ENCODE results near the gene EIF3I. TPM values are rescaled to one million over a fixed set of nuclear protein-coding genes. Genes with fewer than 3 reads are reported as not detected.

EIF3I gene
- total RNA-seq, 1 experiment from 2014 or later = 259 TPM

DNA sequence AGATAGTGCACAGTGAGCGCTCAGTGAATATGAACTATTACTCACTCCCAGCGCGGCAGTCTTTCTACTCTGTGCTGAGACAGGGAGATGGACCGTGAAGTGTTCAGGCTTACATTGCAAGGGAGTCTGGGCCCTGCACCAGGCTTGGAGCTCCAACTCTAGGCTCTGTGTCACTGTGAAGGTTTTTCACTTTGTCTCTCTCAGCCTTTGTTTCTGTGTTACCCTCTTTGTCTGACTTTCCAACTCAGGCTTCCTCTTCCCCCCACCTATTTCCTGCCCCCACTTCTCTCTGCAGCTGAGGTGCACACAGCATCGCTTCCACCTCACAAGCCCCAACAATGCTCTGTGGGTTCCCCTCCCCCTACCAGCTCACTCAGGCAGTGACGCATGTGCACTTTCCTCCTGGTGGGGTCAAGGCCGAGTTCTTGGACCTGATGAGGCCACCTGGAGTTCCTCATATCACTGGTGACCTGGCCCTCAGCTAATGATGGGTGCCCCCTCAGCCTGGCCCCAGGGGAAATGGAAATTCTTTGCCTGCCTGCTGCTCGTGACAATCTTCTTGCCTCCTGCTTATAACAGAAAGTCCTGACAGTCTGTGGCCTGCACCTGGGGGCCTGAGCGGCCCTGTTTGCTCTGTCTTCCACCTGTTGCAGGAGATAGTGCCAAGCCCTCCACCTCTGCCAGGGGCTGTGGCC lies 27.8 kb downstream of the EIF3I start:
- ChIA-PET POLR2A (no interaction called here), CTCF (interaction anchor here (0.6 to 2.6 kb wide), 4 partner anchors 10 to 34 kb away, joined by 4 to 14 read pairs (median 7); no protein-coding TSS in a partner anchor)
- Mint-ChIP-seq H3K27ac (ENCODE audit: low read depth, unreplicated experiment) (no peak overlapping the region), H3K4me3 (ENCODE audit: unreplicated experiment) (no peak overlapping the region), H3K4me1 (ENCODE audit: insufficient read depth, unreplicated experiment) (peaks cover 7% of the 10 kb centered on the region), H3K36me3 (ENCODE audit: insufficient read depth, unreplicated experiment) (no peaks in the 10 kb centered on the region), H3K9me3 (ENCODE audit: unreplicated experiment) (no peaks in the 10 kb centered on the region), H3K27me3 (ENCODE audit: insufficient read depth, unreplicated experiment) (no peaks in the 10 kb centered on the region)
- DNase-seq (ENCODE audit: unreplicated experiment) = no peak
- TF ChIP-seq, protein P1, sequence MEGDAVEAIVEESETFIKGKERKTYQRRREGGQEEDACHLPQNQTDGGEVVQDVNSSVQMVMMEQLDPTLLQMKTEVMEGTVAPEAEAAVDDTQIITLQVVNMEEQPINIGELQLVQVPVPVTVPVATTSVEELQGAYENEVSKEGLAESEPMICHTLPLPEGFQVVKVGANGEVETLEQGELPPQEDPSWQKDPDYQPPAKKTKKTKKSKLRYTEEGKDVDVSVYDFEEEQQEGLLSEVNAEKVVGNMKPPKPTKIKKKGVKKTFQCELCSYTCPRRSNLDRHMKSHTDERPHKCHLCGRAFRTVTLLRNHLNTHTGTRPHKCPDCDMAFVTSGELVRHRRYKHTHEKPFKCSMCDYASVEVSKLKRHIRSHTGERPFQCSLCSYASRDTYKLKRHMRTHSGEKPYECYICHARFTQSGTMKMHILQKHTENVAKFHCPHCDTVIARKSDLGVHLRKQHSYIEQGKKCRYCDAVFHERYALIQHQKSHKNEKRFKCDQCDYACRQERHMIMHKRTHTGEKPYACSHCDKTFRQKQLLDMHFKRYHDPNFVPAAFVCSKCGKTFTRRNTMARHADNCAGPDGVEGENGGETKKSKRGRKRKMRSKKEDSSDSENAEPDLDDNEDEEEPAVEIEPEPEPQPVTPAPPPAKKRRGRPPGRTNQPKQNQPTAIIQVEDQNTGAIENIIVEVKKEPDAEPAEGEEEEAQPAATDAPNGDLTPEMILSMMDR (IDR thresholded peaks at IDR 0.05; ENCODE audit: unreplicated experiment) = no peak
- BruUV-seq (replicated peaks) = no TSS peak
- intact Hi-C loops (cut with micrococcal nuclease) = no loop called here

DNA sequence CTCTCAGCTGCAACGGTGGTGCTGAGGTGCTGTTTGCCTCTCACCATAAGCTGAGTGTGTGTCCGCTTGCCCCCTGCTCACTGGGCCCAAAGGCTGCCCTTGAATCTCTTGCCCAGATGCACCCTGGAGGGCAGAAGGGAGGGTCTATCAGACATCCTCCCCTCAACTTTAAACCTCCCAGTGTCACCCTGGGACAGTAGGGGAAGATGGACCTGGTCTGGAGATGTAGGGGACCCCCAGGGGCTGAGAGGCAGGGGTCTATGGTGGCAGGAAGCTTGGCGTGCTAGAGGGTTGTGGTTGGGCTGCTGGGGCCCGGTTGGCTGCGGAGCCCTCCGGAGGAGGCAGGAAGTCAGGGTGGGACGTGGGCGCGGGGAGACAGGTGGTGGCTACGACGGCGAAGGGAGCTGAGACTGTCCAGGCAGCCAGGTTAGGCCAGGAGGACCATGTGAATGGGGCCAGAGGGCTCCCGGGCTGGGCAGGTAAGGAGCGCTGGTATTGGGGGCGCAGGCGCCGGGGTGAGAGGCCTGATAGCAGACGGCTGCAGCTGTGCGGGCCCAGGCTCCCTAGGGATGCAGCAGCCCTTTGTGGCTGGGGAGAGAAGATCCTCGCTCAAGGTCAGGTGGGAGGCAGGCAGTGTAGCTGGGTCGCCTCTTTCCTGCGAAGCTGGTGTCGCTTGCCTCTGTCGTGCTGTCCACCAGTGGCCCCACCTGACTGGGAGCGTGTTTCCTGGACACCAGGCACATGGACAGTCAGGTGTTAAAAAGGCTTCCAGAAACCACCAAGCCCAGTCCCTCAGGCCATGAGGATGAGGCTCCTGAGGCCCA lies 28.9 kb downstream of the EIF3I start, which contains the start of gene LCK:
LCK (plus strand) TSS at position 373 of the 824 bp plus-strand sequence. CDS start 23,065 bp downstream, outside the sequence.
- no peak for DNase-seq (ENCODE audit: unreplicated experiment)
- intact Hi-C loops (cut with micrococcal nuclease) = no loop called here
- Mint-ChIP-seq H3K36me3 (ENCODE audit: insufficient read depth, unreplicated experiment) (no peaks in the 10 kb centered on the region), H3K4me1 (ENCODE audit: insufficient read depth, unreplicated experiment) (peaks cover 7% of the 10 kb centered on the region), H3K9me3 (ENCODE audit: unreplicated experiment) (no peaks in the 10 kb centered on the region), H3K27ac (ENCODE audit: low read depth, unreplicated experiment) (no peak within 1 kb of the TSS), H3K4me3 (ENCODE audit: unreplicated experiment) (no peak within 1 kb of the TSS), H3K27me3 (ENCODE audit: insufficient read depth, unreplicated experiment) (no peaks in the 10 kb centered on the region)
- TF ChIP-seq, protein P1 (IDR thresholded peaks at IDR 0.05; ENCODE audit: unreplicated experiment) = no peak
- ChIA-PET CTCF (interaction anchor here (0.8 kb wide), 2 partner anchors 10 to 11 kb away, joined by 3 to 4 read pairs; no protein-coding TSS in a partner anchor), POLR2A (no interaction called here)
- BruUV-seq (replicated peaks) = no TSS peak

DNA sequence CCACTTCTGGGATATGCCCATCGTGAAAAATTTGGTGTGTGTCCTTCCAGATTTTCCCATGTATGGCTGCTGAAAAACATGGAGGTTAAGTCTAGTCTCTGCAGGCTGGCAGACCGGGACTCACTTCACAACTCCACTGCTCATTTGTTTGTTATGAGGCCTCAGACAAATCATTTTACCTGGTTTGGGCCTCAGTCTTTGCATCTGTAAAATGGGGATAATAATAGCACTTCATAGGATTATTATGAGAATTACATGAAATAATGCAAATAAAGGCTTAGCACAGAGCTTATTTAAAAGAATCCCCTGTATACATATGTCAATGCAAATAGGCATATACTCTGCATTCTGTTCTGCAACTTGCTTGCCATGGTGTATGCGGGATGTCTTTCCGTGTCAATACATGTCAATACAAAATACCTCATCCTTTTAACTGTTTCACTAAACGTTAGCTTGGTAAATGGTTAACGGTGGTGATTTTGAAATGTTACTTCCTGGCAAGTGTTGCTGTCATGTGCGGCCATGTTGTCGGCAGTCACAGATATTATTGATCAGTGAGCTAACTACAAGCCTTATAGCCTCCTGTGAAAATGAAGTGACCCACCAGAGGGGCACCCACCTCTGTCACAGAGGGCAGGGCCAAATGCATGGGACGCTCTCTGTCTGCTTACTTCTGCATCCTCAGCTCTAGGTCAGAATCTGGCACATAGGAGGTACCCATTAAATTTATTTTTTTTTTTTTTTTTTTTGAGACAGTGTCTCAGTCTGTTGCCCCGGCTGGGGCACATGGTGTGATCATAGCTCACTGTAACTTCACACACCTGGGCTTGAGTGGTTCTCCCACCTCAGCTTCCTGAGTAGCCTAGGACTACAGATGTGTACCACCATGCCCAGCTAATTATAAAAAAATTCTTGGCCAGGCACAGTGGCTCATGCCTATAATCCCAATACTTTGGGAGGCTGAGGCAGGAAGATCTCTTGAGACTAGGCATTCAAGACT lies 33.2 kb downstream of the EIF3I start:
- TF ChIP-seq, protein P1 (IDR thresholded peaks at IDR 0.05; ENCODE audit: unreplicated experiment) = no peak
- ChIA-PET POLR2A (interaction anchor here (0.7 kb wide), 1 partner anchor 76 kb away, joined by 4 read pairs; no protein-coding TSS in a partner anchor), CTCF (interaction anchor here (0.6 to 1.0 kb wide), 3 partner anchors 17 to 48 kb away, joined by 3 to 4 read pairs (median 3); partner anchors contain the start of gene HDAC1)
- Mint-ChIP-seq H3K4me3 (ENCODE audit: unreplicated experiment) (no peak overlapping the region), H3K27me3 (ENCODE audit: insufficient read depth, unreplicated experiment) (no peaks in the 10 kb centered on the region), H3K36me3 (ENCODE audit: insufficient read depth, unreplicated experiment) (no peaks in the 10 kb centered on the region), H3K9me3 (ENCODE audit: unreplicated experiment) (no peaks in the 10 kb centered on the region), H3K4me1 (ENCODE audit: insufficient read depth, unreplicated experiment) (no peaks in the 10 kb centered on the region), H3K27ac (ENCODE audit: low read depth, unreplicated experiment) (no peak overlapping the region)
- intact Hi-C loops (cut with micrococcal nuclease) = no loop called here
- no peak for DNase-seq (ENCODE audit: unreplicated experiment)
- BruUV-seq (replicated peaks) = no TSS peak

All from MCF 10A (cell line).